ENCODE results near the gene ZRSR2. TPM values are rescaled to one million over a fixed set of nuclear protein-coding genes. Genes with fewer than 3 reads are reported as not detected.

Gene ZRSR2
- total RNA-seq, 1 donor from 2014 or later, result 21.2 TPM

GRCh38 chrX:15843960-15844359, 53.7 kb downstream of the ZRSR2 start:
- intact Hi-C loops (cut with micrococcal nuclease), result no loop called here

- intact Hi-C loops (cut with micrococcal nuclease), result no loop called here
Measured at GRCh38 chrX:15848576-15848975, 58.3 kb downstream of the ZRSR2 start.

- intact Hi-C loops (cut with micrococcal nuclease), result no loop called here
Measured at GRCh38 chrX:15849555-15849954, 59.3 kb downstream of the ZRSR2 start.

- intact Hi-C loops (cut with micrococcal nuclease), result loop anchor here (1.0 to 2.0 kb wide), 5 partner anchors 63 to 865 kb away; partner anchors contain the start of genes CA5B, PIGA, SYAP1 and ZRSR2
Measured at GRCh38 chrX:15853586-15854079, 63.3 kb downstream of the ZRSR2 start.

- intact Hi-C loops (cut with micrococcal nuclease), result loop anchor here (1.0 to 2.0 kb wide), 5 partner anchors 64 to 865 kb away; partner anchors contain the start of genes CA5B, PIGA, SYAP1 and ZRSR2
Measured at GRCh38 chrX:15854080-15854655, 63.9 kb downstream of the ZRSR2 start.

DNA sequence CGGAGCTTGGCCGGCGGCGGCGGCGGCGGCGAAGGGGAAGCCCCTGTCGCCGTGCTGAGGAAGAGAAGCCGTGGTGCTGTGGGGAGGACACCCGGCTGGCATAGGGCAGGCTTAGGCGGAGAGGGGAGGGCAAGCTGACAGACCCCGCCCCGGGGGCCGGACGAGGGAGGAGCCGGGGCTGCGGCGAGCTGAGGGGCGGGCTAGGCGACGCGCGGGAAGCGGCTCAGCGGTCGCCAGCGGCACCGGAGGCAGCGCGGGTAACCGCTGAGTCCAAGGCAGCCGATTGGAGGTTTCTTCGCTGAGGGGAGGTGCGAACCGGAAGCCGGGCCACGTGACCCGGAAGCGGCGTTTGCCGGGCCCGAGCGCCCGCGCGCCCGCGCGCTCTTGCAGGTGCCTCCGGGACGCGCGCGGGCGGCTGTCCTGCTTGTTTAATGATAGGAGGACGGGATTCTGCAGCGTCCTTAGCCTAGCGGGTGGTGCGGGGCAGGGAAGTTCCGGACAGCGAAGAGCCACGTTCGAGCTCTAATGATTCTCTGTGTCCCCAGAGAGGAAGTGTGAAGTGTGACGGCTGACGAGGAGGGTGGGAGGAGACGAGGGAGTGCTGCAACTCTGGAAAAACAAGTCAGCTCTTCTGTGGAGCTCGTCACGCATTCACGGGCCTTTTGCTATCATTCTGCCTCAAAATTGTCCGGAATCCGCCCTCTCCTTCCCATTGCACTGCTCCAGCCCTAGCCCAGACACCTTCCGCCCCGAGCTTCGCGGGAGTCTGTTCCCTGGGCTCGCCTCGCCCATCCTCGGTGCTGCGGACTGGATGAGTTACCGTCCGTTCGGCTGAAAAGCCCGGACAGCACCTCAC, 64.7 kb downstream of the ZRSR2 start, which contains the start of gene AP1S2:
Gene AP1S2 (minus strand): TSS at position 102 of the 856 bp plus-strand sequence. CDS start 2,289 bp downstream, outside the sequence.
- intact Hi-C loops (cut with micrococcal nuclease), result loop anchor here (1.0 to 2.0 kb wide), 7 partner anchors 38 to 864 kb away; partner anchors contain the start of genes CA5B, PIGA, SYAP1 and ZRSR2

DNA sequence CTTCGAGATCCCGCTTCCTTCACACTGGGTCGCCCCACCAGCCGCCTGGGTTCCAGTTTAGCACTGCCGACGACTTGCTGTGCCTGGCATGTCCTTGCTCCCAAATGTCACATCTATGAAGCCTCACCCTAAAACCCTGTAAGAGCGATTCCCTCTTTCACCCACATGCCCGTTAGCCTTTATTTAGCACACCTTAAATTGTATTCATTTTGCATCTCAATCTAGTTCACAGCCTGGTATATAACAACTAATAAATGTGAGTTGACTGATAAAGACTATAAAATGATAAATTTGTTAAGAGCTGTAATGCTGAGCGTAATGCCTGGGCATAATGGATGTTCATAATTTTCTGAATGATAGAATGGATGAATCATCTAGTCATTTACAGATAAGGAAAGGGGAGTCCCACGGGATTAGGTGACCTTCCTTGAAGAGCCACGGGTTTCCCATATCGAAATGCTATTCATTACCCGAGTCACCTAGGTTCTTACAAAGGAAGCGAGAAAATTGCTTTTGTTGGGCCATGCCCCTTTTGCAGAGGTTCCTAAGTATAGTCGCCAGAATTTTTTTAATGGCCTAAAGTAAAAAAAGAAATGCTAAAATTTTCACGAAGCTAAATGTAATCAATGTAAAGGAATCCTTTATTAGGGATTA, 65.4 kb downstream of the ZRSR2 start:
- intact Hi-C loops (cut with micrococcal nuclease), result loop anchor here (1.0 to 2.0 kb wide), 3 partner anchors 38 to 863 kb away; partner anchors contain the start of gene SYAP1

- intact Hi-C loops (cut with micrococcal nuclease), result no loop called here
Measured at GRCh38 chrX:15856222-15856587, 65.9 kb downstream of the ZRSR2 start.

DNA sequence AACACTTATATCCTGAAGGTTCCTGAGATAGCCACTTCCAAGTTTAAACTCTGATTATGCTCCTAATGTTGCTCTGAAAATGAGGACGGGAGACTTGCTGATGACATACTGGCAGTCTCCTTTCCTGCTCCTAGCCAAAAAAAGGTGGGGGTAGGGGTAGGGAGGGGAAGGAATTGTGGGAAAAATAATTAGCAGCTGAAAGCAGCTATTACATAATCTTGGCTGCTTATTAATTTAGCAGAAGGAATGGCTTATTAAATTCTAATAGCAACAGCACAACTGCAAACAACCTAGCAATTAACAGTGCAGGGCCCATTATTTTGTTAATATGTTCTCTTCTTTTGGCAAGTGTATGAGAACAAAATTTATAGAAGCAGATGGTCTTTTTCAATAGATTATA, 66.4 kb downstream of the ZRSR2 start:
- intact Hi-C loops (cut with micrococcal nuclease), result no loop called here

GRCh38 chrX:15858051-15858450, 67.8 kb downstream of the ZRSR2 start:
- intact Hi-C loops (cut with micrococcal nuclease), result no loop called here

DNA sequence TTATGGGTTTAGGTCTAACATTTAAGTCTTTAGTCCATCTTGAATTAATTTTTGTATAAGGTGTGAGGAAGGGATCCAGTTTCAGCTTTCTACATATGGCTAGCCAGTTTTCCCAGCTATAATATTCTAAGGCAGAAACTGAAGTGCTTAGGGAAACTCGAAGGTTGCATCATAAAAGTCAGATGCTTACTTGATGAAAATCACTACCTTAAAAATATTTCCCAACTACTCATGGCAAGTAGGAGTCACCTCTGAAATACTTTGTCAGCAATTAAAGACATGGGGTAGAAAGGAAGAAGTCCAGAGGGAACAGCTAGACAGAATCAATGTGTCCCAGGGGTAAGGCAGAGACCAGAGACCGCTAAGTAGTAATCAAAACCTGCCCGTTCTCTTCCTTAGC, 70.6 kb downstream of the ZRSR2 start:
- intact Hi-C loops (cut with micrococcal nuclease), result no loop called here

- intact Hi-C loops (cut with micrococcal nuclease), result no loop called here
Measured at GRCh38 chrX:15864023-15864422, 73.7 kb downstream of the ZRSR2 start.

GRCh38 chrX:15864629-15865028, 74.3 kb downstream of the ZRSR2 start:
- intact Hi-C loops (cut with micrococcal nuclease), result no loop called here

DNA sequence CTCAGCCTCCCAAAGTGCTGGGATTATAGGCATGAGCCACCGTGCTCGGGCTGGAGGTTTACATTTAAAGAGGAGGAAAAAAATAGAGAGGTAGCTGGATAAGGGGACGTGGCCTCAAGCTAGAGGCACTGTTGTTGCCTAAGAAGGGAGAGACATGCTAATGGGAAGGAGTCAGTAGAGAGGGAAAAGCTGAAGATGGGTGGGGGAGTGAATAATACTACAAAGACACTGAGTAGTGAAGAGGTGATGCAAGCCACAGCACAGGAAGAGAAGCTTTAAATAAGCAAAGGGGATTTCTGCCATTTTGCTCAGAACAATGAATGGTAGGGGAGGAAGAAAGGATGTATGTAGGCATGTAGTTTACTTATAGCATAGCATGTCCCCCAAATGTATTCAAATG, 75.9 kb downstream of the ZRSR2 start:
- intact Hi-C loops (cut with micrococcal nuclease), result no loop called here

- intact Hi-C loops (cut with micrococcal nuclease), result no loop called here
Measured at GRCh38 chrX:15869695-15870094, 79.4 kb downstream of the ZRSR2 start.

DNA sequence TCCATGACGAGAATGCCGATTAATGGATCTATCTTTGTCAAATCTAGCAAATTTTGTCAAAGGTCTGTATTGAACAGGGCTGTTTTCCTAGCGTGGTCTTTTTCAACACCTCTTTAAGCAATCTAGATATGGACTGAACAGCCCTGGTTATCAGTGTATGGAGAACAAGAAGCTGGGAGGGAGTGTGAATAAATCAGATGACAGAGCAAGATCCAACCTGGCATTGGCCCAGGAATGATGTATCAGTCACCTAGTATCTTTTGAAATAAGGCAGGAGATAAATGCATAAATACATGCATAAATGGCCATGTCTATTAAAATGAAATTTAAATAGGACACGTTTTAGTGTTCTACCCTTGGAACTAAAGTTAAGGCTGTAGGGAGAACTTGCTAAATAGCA, 80.0 kb downstream of the ZRSR2 start:
- intact Hi-C loops (cut with micrococcal nuclease), result no loop called here

Other genes starting within 250 kb of the ZRSR2 start
- not detected in 2 replicates for gene ACE2, start 189.5 kb upstream of the ZRSR2 start, total RNA-seq
- gene CLTRN, start 125.7 kb upstream of the ZRSR2 start, total RNA-seq, result 0.16 TPM in 1 of 2 replicates, not detected in the other
- gene CA5B, start 52.2 kb upstream of the ZRSR2 start, total RNA-seq, result 18.1 and 21.1 TPM in 2 replicates
- gene AP1S2, start 64.3 kb downstream of the ZRSR2 start, total RNA-seq, result 37.5 and 39.8 TPM in 2 replicates

All from T-helper 2 cell treated with Interferon-gamma antibody and Interleukin-4, amounts not matched to agents 100 ng/mL and 5 ng/mL, for 36 hours (primary cell).